IMR-90 (cell line): ENCODE results near the gene GCC1. TPM values are rescaled to one million over a fixed set of nuclear protein-coding genes. Genes with fewer than 3 reads are reported as not detected.

Source experiments
- ATAC-seq: fragments of 200-7000 bp; cut with Tn5 transposase; 2 replicates; pipeline ENCODE4 v1.9.1; 2020; ENCODE audit warnings: low read depth, mild to moderate bottlenecking, moderate library complexity
- BruUV-seq: library from RNA; stranded (reverse); fragments of 400-500 nt; replicated peaks from 2 replicates; lab custom pipeline; 2021; lab: Mats Ljungman, UMichigan
- CTCF ChIA-PET: fragments of 300-600 bp; formaldehyde crosslinking; extraction: SDS; loops from one replicate; lab custom pipeline; 2021; ENCODE audit warnings: antibody characterized with exemption; lab: Yijun Ruan, JAX
- POLR2A ChIA-PET: fragments of 300-600 bp; sonication (Branson Sonifier 250); formaldehyde crosslinking; loops from one replicate; lab custom pipeline; 2022; ENCODE audit warnings: antibody characterized with exemption; ENCODE audit not compliant: unreplicated experiment; lab: Charles Lee
- DNase-seq: peaks from one replicate; pipeline ENCODE4 v3.0.0; 2013
- H2AFZ ChIP-seq: replicated peaks from 2 replicates; pipeline ENCODE3; 2013; ENCODE audit warnings: low read length, mild to moderate bottlenecking; ENCODE audit not compliant: poor library complexity
- H2AK5ac ChIP-seq: 2 replicates; pipeline ENCODE4 v1.6.1; 2013; ENCODE audit warnings: low read depth, low read length, inconsistent platforms
- H2AK9ac ChIP-seq: replicated peaks from 2 replicates; pipeline ENCODE3; 2013; ENCODE audit warnings: mild to moderate bottlenecking, low read depth, low read length, moderate library complexity; ENCODE audit not compliant: poor library complexity
- H2BK120ac ChIP-seq: 2 replicates; pipeline ENCODE4 v1.6.1; 2013; ENCODE audit warnings: low read depth, low read length, inconsistent platforms
- H2BK15ac ChIP-seq: 3 replicates; pipeline ENCODE4 v1.6.1; 2013; ENCODE audit warnings: low read depth, low read length, inconsistent platforms
- H2BK20ac ChIP-seq: 2 replicates; pipeline ENCODE4 v1.6.1; 2013; ENCODE audit warnings: low read depth, mild to moderate bottlenecking, inconsistent platforms, low read length, moderate library complexity
- H2BK5ac ChIP-seq: 2 replicates; pipeline ENCODE4 v1.6.1; 2013; ENCODE audit warnings: mild to moderate bottlenecking, low read depth, low read length, inconsistent platforms; ENCODE audit not compliant: poor library complexity, severe bottlenecking
- H3K14ac ChIP-seq: replicated peaks from 2 replicates; pipeline ENCODE4 v1.6.1; 2013; ENCODE audit warnings: low read depth, low read length, inconsistent platforms
- H3K18ac ChIP-seq: 2 replicates; pipeline ENCODE4 v1.6.1; 2013; ENCODE audit warnings: low read depth, low read length, control low read depth
- H3K23ac ChIP-seq: 2 replicates; pipeline ENCODE4 v1.6.1; 2013; ENCODE audit warnings: low read depth, low read length, inconsistent platforms
- H3K27ac ChIP-seq: 2 replicates; pipeline ENCODE4 v1.5.1; 2013; ENCODE audit warnings: mild to moderate bottlenecking, control low read depth, low read length; ENCODE audit not compliant: insufficient read depth
- H3K27me3 ChIP-seq: 2 replicates; pipeline ENCODE4 v1.6.1; 2013; ENCODE audit warnings: low read length; ENCODE audit not compliant: control insufficient read depth, insufficient read depth
- H3K36me3 ChIP-seq: 2 replicates; pipeline ENCODE4 v1.6.1; 2013; ENCODE audit warnings: low read length, mixed read lengths; ENCODE audit not compliant: control insufficient read depth, insufficient read depth
- H3K4ac ChIP-seq: 2 replicates; pipeline ENCODE4 v1.6.1; 2013; ENCODE audit warnings: low read depth, low read length, inconsistent platforms
- H3K4me1 ChIP-seq: 2 replicates; pipeline ENCODE4 v1.6.1; 2013; ENCODE audit warnings: low read length, mixed read lengths; ENCODE audit not compliant: control insufficient read depth, insufficient read depth
- H3K4me2 ChIP-seq: 2 replicates; pipeline ENCODE4 v1.6.1; 2013; ENCODE audit warnings: low read depth, mild to moderate bottlenecking, control low read depth, low read length, moderate library complexity
- H3K4me3 ChIP-seq: 2 replicates; pipeline ENCODE4 v1.5.1; 2013; ENCODE audit warnings: low read depth, mild to moderate bottlenecking, control low read depth, low read length, moderate library complexity; ENCODE audit not compliant: insufficient read depth
- H3K56ac ChIP-seq: 2 replicates; pipeline ENCODE4 v1.6.1; 2013; ENCODE audit warnings: low read length, inconsistent platforms; ENCODE audit not compliant: insufficient read depth; ENCODE audit errors: extremely low read depth
- H3K79me1 ChIP-seq, 2 experiments: 2 replicates each; pipeline ENCODE4 v1.6.1; 2013; ENCODE audit warnings: low read length in 2 of 2, inconsistent platforms in 1 of 2, low read depth in 1 of 2
- H3K9ac ChIP-seq: 2 replicates; pipeline ENCODE4 v1.6.1; 2013; ENCODE audit warnings: low read depth, low read length, control low read depth
- H3K9me1 ChIP-seq: 2 replicates; pipeline ENCODE4 v1.6.1; 2013; ENCODE audit warnings: low read length, inconsistent platforms; ENCODE audit not compliant: insufficient read depth
- H3K9me3 ChIP-seq: 2 replicates; pipeline ENCODE4 v1.6.1; 2013; ENCODE audit warnings: low read length; ENCODE audit not compliant: control insufficient read depth, insufficient read depth
- H4K20me1 ChIP-seq: 2 replicates; pipeline ENCODE4 v1.6.1; 2013; ENCODE audit warnings: low read length, inconsistent platforms; ENCODE audit not compliant: insufficient read depth
- H4K5ac ChIP-seq: 2 replicates; pipeline ENCODE4 v1.6.1; 2013; ENCODE audit warnings: mild to moderate bottlenecking, low read depth, low read length, control low read depth
- H4K8ac ChIP-seq, 2 experiments: 2 replicates each; pipeline ENCODE4 v1.6.1; 2013; ENCODE audit warnings: low read depth in 2 of 2, low read length in 2 of 2, control low read depth in 1 of 2, inconsistent platforms in 1 of 2
- H4K91ac ChIP-seq: 2 replicates; pipeline ENCODE4 v1.6.1; 2013; ENCODE audit warnings: low read depth, low read length, inconsistent platforms; ENCODE audit not compliant: insufficient read depth
- FOS ChIP-seq: fragments of 150-350 bp; IDR thresholded peaks from 2 replicates; pipeline ENCODE4 v1.6.1; 2016; ENCODE audit warnings: low read depth, low read length
- MAFK ChIP-seq: IDR thresholded peaks from 2 replicates; pipeline ENCODE4 v1.6.1; 2012; ENCODE audit warnings: low read depth, low read length, improper control_type of control experiment
- MXI1 ChIP-seq: IDR thresholded peaks from 2 replicates; pipeline ENCODE4 v1.6.1; 2012; ENCODE audit warnings: low read depth, mild to moderate bottlenecking, low read length, moderate library complexity, borderline replicate concordance
- NFE2L2 ChIP-seq: fragments of 150-350 bp; IDR thresholded peaks from 2 replicates; pipeline ENCODE4 v1.6.1; 2016; ENCODE audit warnings: low read depth, mild to moderate bottlenecking, low read length
- POLR2A ChIP-seq: IDR thresholded peaks from 2 replicates; pipeline ENCODE4 v1.6.1; 2012; ENCODE audit warnings: mild to moderate bottlenecking, low read depth, low read length
- RAD21 ChIP-seq: IDR thresholded peaks from 2 replicates; pipeline ENCODE4 v1.6.1; 2012; ENCODE audit warnings: low read length, improper control_type of control experiment
- WGBS, 2 experiments: methylation state at CpG; one replicate each; pipeline versions ENCODE4 v1.1.5 to v1.1.7; 2013; ENCODE audit warnings: missing lambda C conversion rate in 2 of 2; ENCODE audit not compliant: insufficient read length in 1 of 2; ENCODE audit errors: extremely low coverage in 2 of 2; 5-methylcytosine and 5-hydroxymethylcytosine counted together
- dilution Hi-C: fragments of 300-500 bp; cut with HindIII; formaldehyde crosslinking; loops from one replicate; pipeline ENCODE4 v1.14.3; 2018; ENCODE audit warnings: low sequenced_read_pairs; ENCODE audit not compliant: unreplicated experiment
- in situ Hi-C: fragments of 300-500 bp; cut with MboI; formaldehyde crosslinking; loops from 3 replicates; pipeline ENCODE4 v1.14.3; 2019; ENCODE audit warnings: low sequenced_read_pairs, inconsistent platforms, mixed read lengths
- intact Hi-C: fragments of 100-400 bp; cut with micrococcal nuclease; formaldehyde crosslinking; loops from 2 replicates; pipeline ENCODE4 v1.10.0; 2022
- polyA plus RNA-seq, 3 experiments: library from polyadenylated mRNA; depleted of rRNA; stranded (reverse); fragments of >200 nt; gene quantifications; 2 replicates each; pipeline ENCODE4 v1.2.3, GENCODE V29; 2012; ENCODE audit warnings: low replicate concordance in 1 of 3
- total RNA-seq: library from RNA; depleted of rRNA; stranded (reverse); fragments of >200 nt; gene quantifications from 2 replicates; pipeline ENCODE4 v1.2.3, GENCODE V29; 2012

Gene GCC1
- total and polyA plus RNA-seq, 2 of the 4 experiments (the other 2 are of a cell fraction) = 6.1 to 22.9 TPM

GRCh38 chr7:127619681-127620405, 34.4 kb upstream of the GCC1 start:
- in situ Hi-C loops = no loop called here
- Histone ChIP-seq H2BK5ac (no peak overlapping the region), H4K5ac (no peak overlapping the region), H3K18ac (no peak overlapping the region), H3K56ac (no peak overlapping the region), H3K79me1 (no peaks in the 10 kb centered on the region), H4K20me1 (no peaks in the 10 kb centered on the region), H2AFZ (peak overlapping the region; percentile 41), H3K27ac (no peak overlapping the region), H2BK15ac (no peak overlapping the region), H4K8ac (no peak overlapping the region), H4K91ac (no peak overlapping the region), H3K14ac (no peak overlapping the region), H3K4ac (no peak overlapping the region), H3K23ac (no peak overlapping the region), H3K4me3 (no peak overlapping the region), H3K9me1 (no peaks in the 10 kb centered on the region), H3K27me3 (peaks cover 71% of the 10 kb centered on the region), H2AK5ac (no peak overlapping the region), H3K9me3 (no peaks in the 10 kb centered on the region; the same call in 1 of the 2 replicates), H3K4me1 (0 out of 2 replicates have a peak, but pooled peaks cover 2% of the 10 kb centered on the region), H2BK20ac (no peak overlapping the region), H2BK120ac (no peak overlapping the region), H3K9ac (no peak overlapping the region), H2AK9ac (peak overlapping the region; percentile 57), H3K36me3 (no peaks in the 10 kb centered on the region), H3K4me2 (no peak overlapping the region)
- DNase-seq (no peak), ATAC-seq (no peak)
- CTCF ChIA-PET = no interaction called here
- dilution Hi-C loops = no loop called here
- BruUV-seq = no TSS peak
- WGBS, 2 experiments = 0% methylated on average over 2 of the region's 27 CpGs; no CpG with 5 or more reads in 1 of the 2 experiments
- intact Hi-C loops = no loop called here
- POLR2A ChIA-PET = no interaction called here
- TF ChIP-seq MAFK (no peak), MXI1 (no peak), FOS (no peak), POLR2A (no peak), NFE2L2 (no peak), RAD21 (no peak)
